HG02981 (cell line): ENCODE results near the gene RGMA.

ENCODE experiments used
- ATAC-seq: cut with Tn5 transposase; IDR thresholded peaks from one replicate; pipeline ENCODE4 v1.9.1; 2021; ENCODE audit warnings: mild to moderate bottlenecking, moderate library complexity; ENCODE audit not compliant: unreplicated experiment

RGMA gene

DNA sequence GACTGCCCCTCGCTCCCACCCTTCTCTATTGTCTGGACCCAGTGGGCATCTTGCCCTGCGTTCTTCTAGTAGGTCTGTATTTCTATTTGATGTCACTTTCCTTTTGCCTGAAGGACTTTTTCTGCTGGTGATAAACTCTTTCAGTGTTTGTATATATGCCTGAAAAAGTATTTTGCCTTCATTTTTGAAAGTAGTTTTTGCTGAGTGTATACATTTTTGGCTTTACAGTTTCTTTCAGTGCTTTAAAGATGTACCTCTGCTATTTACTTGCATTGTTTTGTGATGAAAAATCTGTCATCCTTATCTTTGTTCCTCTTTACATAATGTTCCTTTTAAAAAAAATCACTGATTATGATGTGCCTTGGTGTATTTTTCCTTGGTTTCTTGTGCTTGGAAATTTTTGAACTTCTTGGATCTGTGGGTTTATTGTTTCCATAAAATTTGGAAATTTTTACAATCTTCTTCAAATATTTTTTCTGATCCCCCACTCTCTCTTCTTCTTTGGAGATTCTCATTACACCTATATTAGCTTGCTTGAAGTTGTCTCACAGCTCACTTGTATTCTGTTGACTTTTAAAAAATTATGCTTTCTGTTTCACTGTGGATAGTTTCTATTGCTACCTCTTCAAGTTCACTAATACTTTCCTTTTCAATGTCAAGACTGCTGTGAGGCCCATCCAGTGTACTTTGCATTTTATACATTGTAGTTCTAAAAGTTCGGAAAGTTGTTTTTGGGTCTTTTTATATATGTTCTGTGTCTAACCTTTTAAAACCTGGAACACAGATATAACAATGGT, 67.8 kb downstream of the RGMA start:
- ATAC-seq: peak; percentile 86

- ATAC-seq: no peak
Measured at GRCh38 chr15:93019971-93020370, 69.0 kb downstream of the RGMA start.

DNA sequence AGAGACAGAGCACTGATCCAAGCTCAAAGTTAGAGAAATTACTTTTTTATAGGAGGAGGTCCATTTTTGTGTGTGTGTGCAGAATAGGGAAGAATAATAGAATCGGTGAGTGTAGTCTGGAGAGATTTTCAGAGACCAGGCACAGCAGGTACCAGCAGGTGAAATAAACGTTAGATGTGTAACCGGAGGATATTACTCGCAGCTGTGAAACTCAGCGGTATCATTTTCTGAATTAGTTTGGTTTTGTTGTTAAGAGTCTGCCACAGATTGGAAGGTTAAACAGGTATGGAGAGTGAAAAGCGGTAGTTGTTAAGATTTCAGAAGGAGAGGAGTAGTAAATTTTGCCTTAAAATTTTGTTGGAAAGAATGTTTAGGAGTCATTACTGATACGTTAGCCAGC, 69.9 kb downstream of the RGMA start:
- no peak for ATAC-seq

GRCh38 chr15:93018574-93018973, 70.4 kb downstream of the RGMA start:
- ATAC-seq: no peak

- ATAC-seq: no peak
Measured at GRCh38 chr15:93017526-93017925, 71.5 kb downstream of the RGMA start.

DNA sequence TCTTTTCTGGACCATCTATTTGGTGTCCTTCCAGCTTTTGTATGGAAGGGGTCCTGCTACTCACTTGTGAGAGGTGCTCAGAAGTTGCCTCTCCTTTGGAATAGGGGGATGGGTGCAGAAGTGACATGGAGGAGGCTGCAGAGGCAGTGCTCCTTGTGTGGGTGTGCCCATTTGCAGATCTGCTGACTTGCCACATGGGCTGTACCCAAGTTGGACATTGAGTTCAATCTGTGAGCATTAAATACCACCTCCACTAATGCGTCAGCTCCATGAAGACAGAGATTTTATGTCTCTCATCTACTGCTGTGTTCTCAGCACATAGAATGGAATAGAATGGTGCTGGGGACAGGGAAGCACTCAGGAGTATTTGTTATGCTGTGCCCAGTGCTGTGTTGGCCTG, 76.2 kb downstream of the RGMA start:
- no peak for ATAC-seq

GRCh38 chr15:93007994-93008393, 81.0 kb downstream of the RGMA start:
- ATAC-seq: no peak

- ATAC-seq: no peak
Measured at GRCh38 chr15:93005133-93005532, 83.9 kb downstream of the RGMA start.

- ATAC-seq: no peak
Measured at GRCh38 chr15:93001881-93002280, 87.1 kb downstream of the RGMA start.

GRCh38 chr15:93001156-93001555, 87.9 kb downstream of the RGMA start:
- ATAC-seq: no peak

GRCh38 chr15:92997821-92998220, 91.2 kb downstream of the RGMA start:
- ATAC-seq: no peak

DNA sequence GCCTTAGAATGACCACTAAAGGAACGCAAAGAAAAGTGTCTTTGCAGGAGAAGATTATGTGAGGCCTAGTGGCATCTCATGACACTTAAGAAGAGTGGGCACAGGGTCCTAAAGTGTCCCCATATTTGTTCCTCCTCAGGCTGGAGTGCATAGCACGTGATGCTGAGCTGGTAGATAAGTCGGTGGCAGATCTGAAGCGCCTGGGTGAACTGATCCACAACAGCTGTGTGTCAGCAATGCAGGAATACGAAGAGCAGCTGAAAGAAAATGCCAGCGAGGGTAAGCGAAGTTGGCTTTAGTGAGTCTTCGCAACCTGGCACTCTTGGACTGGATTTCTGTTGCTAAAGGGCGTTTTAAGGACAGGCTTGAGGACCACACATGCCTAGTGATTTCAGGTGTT, 96.3 kb downstream of the RGMA start:
- ATAC-seq: no peak

DNA sequence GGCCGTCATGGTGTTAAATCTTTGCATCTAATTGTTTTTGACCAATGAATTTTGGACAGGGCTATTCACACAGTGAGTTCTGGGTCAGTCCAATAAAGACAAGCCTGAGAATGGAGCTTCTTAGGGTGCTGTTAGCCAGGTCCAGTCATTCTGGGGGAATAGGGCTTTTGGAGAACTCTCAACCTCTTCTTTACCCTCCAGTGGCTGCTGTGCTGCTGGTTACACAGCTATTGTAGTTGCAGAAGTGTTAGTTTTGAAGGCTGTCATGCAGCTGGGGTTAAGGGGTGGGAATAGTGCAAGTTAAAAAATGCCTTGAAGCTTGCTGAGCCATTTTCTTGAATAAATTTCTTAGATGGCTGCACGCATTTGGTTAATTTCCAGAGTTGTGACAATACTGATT, 99.0 kb downstream of the RGMA start:
- ATAC-seq: no peak

DNA sequence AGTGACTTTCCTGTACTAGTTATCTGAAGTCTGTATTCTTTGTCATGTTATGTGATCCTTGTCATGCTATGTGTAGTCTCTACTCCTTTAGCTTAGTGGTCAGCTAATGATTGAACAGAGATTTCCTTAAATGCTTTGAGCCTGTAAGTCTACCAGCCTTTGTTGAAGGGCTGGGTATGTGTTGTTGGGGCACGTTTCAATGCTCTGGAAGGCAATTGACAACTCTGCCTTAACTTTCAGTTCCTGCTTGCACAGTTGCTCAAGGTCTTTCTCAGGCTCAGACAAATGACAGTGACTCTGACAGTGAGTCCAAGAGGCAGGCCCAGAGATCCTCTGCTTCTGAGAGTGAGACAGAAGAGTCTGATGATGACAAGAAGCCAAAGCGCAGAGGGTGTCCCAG, 99.5 kb downstream of the RGMA start:
- ATAC-seq: peak; percentile 87
